A673 (cell line): Measurements from ENCODE around the gene PREX1. TPM values are rescaled to one million over a fixed set of nuclear protein-coding genes. Genes with fewer than 3 reads are reported as not detected.

Experiments
- BruUV-seq: library from RNA; stranded (reverse); fragments of 400-500 nt; replicated peaks from 2 replicates; lab custom pipeline; 2021; lab: Mats Ljungman, UMichigan
- CTCF ChIA-PET: fragments of 300-600 bp; sonication (Branson Sonifier 250); formaldehyde crosslinking; loops from one replicate; lab custom pipeline; 2022; ENCODE audit warnings: antibody characterized with exemption; lab: Charles Lee
- POLR2A ChIA-PET: fragments of 300-600 bp; sonication (Branson Sonifier 250); formaldehyde crosslinking; loops from one replicate; lab custom pipeline; 2022; ENCODE audit warnings: antibody characterized with exemption; ENCODE audit not compliant: low non-redundant PET; lab: Charles Lee
- DNase-seq: peaks from one replicate; pipeline ENCODE4 v3.0.0-alpha.2; 2015; ENCODE audit warnings: low spot score
- H3K27ac ChIP-seq: fragments of 200-600 bp; sonication (generic); 2 replicates; pipeline ENCODE4 v1.5.1; 2016; ENCODE audit warnings: mixed run types, low read depth, mild to moderate bottlenecking, mixed read lengths, antibody characterized with exemption, low read length; ENCODE audit not compliant: poor library complexity, severe bottlenecking
- H3K27me3 ChIP-seq: fragments of 200-600 bp; sonication (generic); replicated peaks from 2 replicates; pipeline ENCODE4 v1.6.1; 2017; ENCODE audit warnings: mixed run types, low read depth, mild to moderate bottlenecking, mixed read lengths, antibody characterized with exemption, low read length; ENCODE audit not compliant: insufficient read depth, poor library complexity
- H3K36me3 ChIP-seq: fragments of 200-600 bp; sonication (generic); 2 replicates; pipeline ENCODE4 v1.6.1; 2016; ENCODE audit warnings: mixed run types, mild to moderate bottlenecking, mixed read lengths, antibody characterized with exemption, low read length; ENCODE audit not compliant: insufficient read depth, poor library complexity, severe bottlenecking
- H3K4me1 ChIP-seq: fragments of 200-600 bp; sonication (generic); 2 replicates; pipeline ENCODE4 v1.6.1; 2017; ENCODE audit warnings: mixed run types, mild to moderate bottlenecking, mixed read lengths, antibody characterized with exemption, low read length; ENCODE audit not compliant: insufficient read depth, poor library complexity, severe bottlenecking
- H3K4me3 ChIP-seq: fragments of 200-600 bp; sonication (generic); 2 replicates; pipeline ENCODE4 v1.5.1; 2016; ENCODE audit warnings: low read depth, mixed run types, mild to moderate bottlenecking, mixed read lengths, low read length; ENCODE audit not compliant: poor library complexity, severe bottlenecking
- H3K9me3 ChIP-seq: fragments of 200-600 bp; sonication (generic); 2 replicates; pipeline ENCODE4 v1.6.1; 2016; ENCODE audit warnings: mixed run types, low read depth, mild to moderate bottlenecking, mixed read lengths, antibody characterized with exemption, low read length; ENCODE audit not compliant: poor library complexity, severe bottlenecking
- CTCF ChIP-seq: fragments of 300-800, 200-600 bp; sonication (generic); conservative IDR thresholded peaks from 2 replicates; pipeline ENCODE4 v1.5.1; 2017; ENCODE audit warnings: low read depth, mild to moderate bottlenecking, antibody characterized with exemption, low read length, moderate library complexity, mixed read lengths
- EZH2 ChIP-seq: fragments of 200-600 bp; sonication (generic); IDR thresholded peaks from 2 replicates; pipeline ENCODE4 v1.6.1; 2017; ENCODE audit warnings: borderline replicate concordance, low read depth, mild to moderate bottlenecking, mixed read lengths, antibody characterized with exemption, low read length; ENCODE audit not compliant: poor library complexity, severe bottlenecking
- intact Hi-C: fragments of 100-400 bp; cut with micrococcal nuclease; formaldehyde crosslinking; loops from one replicate; pipeline ENCODE4 v1.10.0; 2022; ENCODE audit not compliant: unreplicated experiment
- total RNA-seq: library from RNA; stranded (reverse); gene quantifications from 2 replicates; pipeline ENCODE4 v1.2.3, GENCODE V29; 2021

Gene PREX1
- total RNA-seq, 1 experiment from 2014 or later: 145 TPM

- H3K36me3 ChIP-seq: peaks cover 85% of the 10 kb centered on the region
- H3K9me3 ChIP-seq: peaks cover 6% of the 10 kb centered on the region
- H3K4me3 ChIP-seq: no peak overlapping the region
- POLR2A ChIA-PET: no interaction called here
- H3K27me3 ChIP-seq: no peaks in the 10 kb centered on the region
- H3K27ac ChIP-seq: peak overlapping the region; percentile 71
- TF ChIP-seq EZH2 (no peak), CTCF (no peak)
- DNase-seq: no peak
- peaks cover 20% of the 10 kb centered on the region for H3K4me1 ChIP-seq
- intact Hi-C loops: loop anchor here (10.0 kb wide), 1 partner anchor 165 kb away; the partner anchor contains the start of gene PREX1
- BruUV-seq: no TSS peak
- CTCF ChIA-PET: interaction anchor here (1.0 kb wide), 1 partner anchor 245 kb away, joined by 10 read pairs; no protein-coding TSS in a partner anchor
These were observed 167.9 kb downstream of the PREX1 start for GRCh38 chr20:48659858-48660257.

GRCh38 chr20:48658505-48658904 is 169.3 kb downstream of the PREX1 start:
- CTCF ChIA-PET: no interaction called here
- BruUV-seq: no TSS peak
- no peak for DNase-seq
- H3K4me1 ChIP-seq: peaks cover 20% of the 10 kb centered on the region
- peaks cover 6% of the 10 kb centered on the region for H3K9me3 ChIP-seq
- no peak for TF ChIP-seq EZH2
- TF ChIP-seq CTCF: no peak
- POLR2A ChIA-PET: no interaction called here
- intact Hi-C loops: loop anchor here (10.0 kb wide), 1 partner anchor 166 kb away; the partner anchor contains the start of gene PREX1
- peaks cover 93% of the 10 kb centered on the region for H3K36me3 ChIP-seq
- H3K27me3 ChIP-seq: no peaks in the 10 kb centered on the region
- peak overlapping the region; percentile 71 for H3K27ac ChIP-seq
- H3K4me3 ChIP-seq: no peak overlapping the region

GRCh38 chr20:48658198-48658476 is 169.7 kb downstream of the PREX1 start:
- POLR2A ChIA-PET: no interaction called here

More at GRCh38 chr20:48658198-48658476, 169.7 kb downstream of the PREX1 start:
- DNase-seq: no peak
- no peak overlapping the region for H3K4me3 ChIP-seq
- peak overlapping the region; percentile 71 for H3K27ac ChIP-seq
- peaks cover 93% of the 10 kb centered on the region for H3K36me3 ChIP-seq
- no peaks in the 10 kb centered on the region for H3K27me3 ChIP-seq
- H3K4me1 ChIP-seq: peaks cover 20% of the 10 kb centered on the region
- intact Hi-C loops: loop anchor here (10.0 kb wide), 1 partner anchor 167 kb away; the partner anchor contains the start of gene PREX1
- CTCF ChIA-PET: interaction anchor here (1.0 to 1.7 kb wide), 10 partner anchors 9 to 474 kb away, joined by 3 to 44 read pairs (median 3); no protein-coding TSS in a partner anchor
- H3K9me3 ChIP-seq: peaks cover 6% of the 10 kb centered on the region
- BruUV-seq: no TSS peak
- TF ChIP-seq EZH2: no peak
- no peak for TF ChIP-seq CTCF
